K562 (cell line): Measurements from ENCODE around the gene MEIKIN. TPM values are rescaled to one million over a fixed set of nuclear protein-coding genes. Genes with fewer than 3 reads are reported as not detected.

Experiments
- AFF4 ChIP-seq: sonication (generic); formaldehyde crosslinking; IDR thresholded peaks from 2 replicates; pipeline ENCODE4 v1.8.0; 2023; ENCODE audit warnings: mild to moderate bottlenecking, missing genetic modification reagents
- EP300 ChIP-seq: IDR thresholded peaks from 2 replicates; pipeline ENCODE4 v1.6.1; 2012; ENCODE audit warnings: low read length, improper control_type of control experiment
- HEY1 ChIP-seq: fragments of 250-450 bp; sonication (Bioruptor Pico); IDR thresholded peaks from 2 replicates; pipeline ENCODE4 v1.5.0; 2020; ENCODE audit warnings: mild to moderate bottlenecking, moderate library complexity, borderline replicate concordance
- KAT2B ChIP-seq: IDR thresholded peaks from one replicate; pipeline ENCODE4 v1.6.1; 2012; ENCODE audit warnings: low read depth, mild to moderate bottlenecking, control low read depth, inconsistent platforms, low read length, moderate library complexity
- KDM1A ChIP-seq, 2 experiments: fragments of 450-650 bp; IDR thresholded peaks; 2 replicates each; pipeline ENCODE4 v1.6.1; 2016; ENCODE audit warnings: mild to moderate bottlenecking in 2 of 2
- L3MBTL2 ChIP-seq: fragments of 450-650 bp; IDR thresholded peaks from 2 replicates; pipeline ENCODE4 v1.6.1; 2016; ENCODE audit warnings: mild to moderate bottlenecking, moderate library complexity
- MLLT1 ChIP-seq, 2 experiments: fragments of 450-650 bp; IDR thresholded peaks; 2 replicates each; pipeline ENCODE4 v1.6.1; 2016
- SMARCE1 ChIP-seq: fragments of 450-650 bp; IDR thresholded peaks from 2 replicates; pipeline ENCODE4 v1.7.1; 2016; ENCODE audit warnings: mild to moderate bottlenecking
- WHSC1 ChIP-seq: IDR thresholded peaks from one replicate; pipeline ENCODE4 v1.6.1; 2012; ENCODE audit warnings: low read length, control low read depth, inconsistent platforms
- ZNF165 ChIP-seq: fragments of 250-450 bp; sonication (Bioruptor Pico); IDR thresholded peaks from 2 replicates; pipeline ENCODE4 v1.4.0; 2020; ENCODE audit warnings: borderline replicate concordance
- ZNF785 ChIP-seq: fragments of 250-450 bp; sonication (Bioruptor Pico); IDR thresholded peaks from 2 replicates; pipeline ENCODE4 v1.4.0; 2020; ENCODE audit warnings: mild to moderate bottlenecking
- polyA plus RNA-seq, 8 experiments: library from polyadenylated mRNA; depleted of rRNA in 4 of 8; stranded (reverse) in 5 of 8; unstranded in 3 of 8; fragments of >200 nt; fragmentation: Nextera tagmentation in 2 of 8; fragmentation: Illumina TruSeq in 1 of 8; extraction: Ambion mirVana in 2 of 8; extraction: Trizol in 1 of 8; gene quantifications; 2 replicates each; pipeline versions ENCODE4 v1.2.1 to v1.2.3, GENCODE V29; 2011 to 2014; ENCODE audit warnings: inconsistent platforms in 1 of 8, missing spikeins in 1 of 8
- total RNA-seq, 7 experiments: library from RNA; depleted of rRNA in 6 of 7; stranded (reverse); fragments of >200 nt in 6 of 7; fragmentation: Illumina TruSeq in 2 of 7; extraction: Trizol in 2 of 7; gene quantifications; 2 replicates each; pipeline versions ENCODE4 v1.2.1 to v1.2.3, GENCODE V29; 2011 to 2021; ENCODE audit warnings: low replicate concordance in 1 of 7
- TF ChIP-seq, protein P1 (sequence below): fragments of 250-450 bp; sonication (Bioruptor Pico); IDR thresholded peaks from 2 replicates; pipeline ENCODE4 v1.4.0; 2020
- TF ChIP-seq, protein P2 (sequence below): fragments of 450-650 bp; IDR thresholded peaks from 2 replicates; pipeline ENCODE4 v1.7.1; 2018; ENCODE audit warnings: mild to moderate bottlenecking, low read depth; ENCODE audit not compliant: partially characterized antibody
- TF ChIP-seq, protein P3 (sequence below), 2 experiments: fragments of 450-650 bp; conservative IDR thresholded peaks; 2 replicates each; pipeline ENCODE4 v1.6.1; 2017; ENCODE audit warnings: mild to moderate bottlenecking in 2 of 2, moderate library complexity in 2 of 2

Gene MEIKIN
- total and polyA plus RNA-seq, 9 of the 15 experiments (the other 6 are each of a cell fraction or from before 2014, with no cell fraction given), result 0.18 TPM; not detected in 8

DNA sequence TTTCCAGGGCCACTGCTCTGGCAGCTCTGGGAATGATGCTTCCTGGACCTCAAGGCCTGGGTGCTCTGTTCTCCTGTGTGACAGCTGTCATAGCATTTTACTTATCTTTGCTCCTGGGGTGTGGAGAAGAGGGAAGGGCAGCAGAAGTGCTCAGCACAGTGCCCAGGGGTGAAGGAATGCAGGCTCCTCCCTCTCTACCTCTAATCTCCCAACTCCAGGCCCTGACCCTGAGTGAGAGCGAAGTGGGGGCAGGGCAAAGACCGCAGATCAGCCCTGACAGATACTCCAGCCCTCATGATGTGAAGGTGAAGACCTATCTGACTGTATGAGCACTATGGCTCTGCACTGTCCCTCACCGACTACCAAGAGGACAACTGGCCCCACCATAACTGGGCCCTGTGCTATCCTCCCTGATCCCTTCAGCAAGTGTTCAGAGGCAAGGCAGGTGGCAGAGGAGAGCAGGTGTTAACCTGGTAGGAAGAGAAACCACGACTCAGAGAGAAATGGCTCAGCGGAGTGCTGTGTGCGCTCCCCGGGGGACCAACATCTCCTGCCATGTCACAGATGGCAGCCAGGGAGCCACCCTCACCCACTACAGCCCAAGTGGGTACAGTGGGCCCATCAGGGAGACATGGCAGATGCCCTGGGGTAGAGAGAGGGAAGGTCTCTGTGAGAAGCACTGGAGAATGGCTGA is 49.2 kb upstream of the MEIKIN start (continued):
- peak in 1 of 2 experiments; percentile 97; a peak in 2 of 4 replicates for TF ChIP-seq MLLT1 (IDR thresholded peaks at IDR 0.05)
- TF ChIP-seq, protein P1, sequence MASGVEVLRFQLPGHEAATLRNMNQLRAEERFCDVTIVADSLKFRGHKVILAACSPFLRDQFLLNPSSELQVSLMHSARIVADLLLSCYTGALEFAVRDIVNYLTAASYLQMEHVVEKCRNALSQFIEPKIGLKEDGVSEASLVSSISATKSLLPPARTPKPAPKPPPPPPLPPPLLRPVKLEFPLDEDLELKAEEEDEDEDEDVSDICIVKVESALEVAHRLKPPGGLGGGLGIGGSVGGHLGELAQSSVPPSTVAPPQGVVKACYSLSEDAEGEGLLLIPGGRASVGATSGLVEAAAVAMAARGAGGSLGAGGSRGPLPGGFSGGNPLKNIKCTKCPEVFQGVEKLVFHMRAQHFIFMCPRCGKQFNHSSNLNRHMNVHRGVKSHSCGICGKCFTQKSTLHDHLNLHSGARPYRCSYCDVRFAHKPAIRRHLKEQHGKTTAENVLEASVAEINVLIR (CRISPR knock-in tag), result no peak
- TF ChIP-seq AFF4 (CRISPR knock-in tag), result no peak
- peak; percentile 53 for TF ChIP-seq L3MBTL2
- TF ChIP-seq, protein P2, sequence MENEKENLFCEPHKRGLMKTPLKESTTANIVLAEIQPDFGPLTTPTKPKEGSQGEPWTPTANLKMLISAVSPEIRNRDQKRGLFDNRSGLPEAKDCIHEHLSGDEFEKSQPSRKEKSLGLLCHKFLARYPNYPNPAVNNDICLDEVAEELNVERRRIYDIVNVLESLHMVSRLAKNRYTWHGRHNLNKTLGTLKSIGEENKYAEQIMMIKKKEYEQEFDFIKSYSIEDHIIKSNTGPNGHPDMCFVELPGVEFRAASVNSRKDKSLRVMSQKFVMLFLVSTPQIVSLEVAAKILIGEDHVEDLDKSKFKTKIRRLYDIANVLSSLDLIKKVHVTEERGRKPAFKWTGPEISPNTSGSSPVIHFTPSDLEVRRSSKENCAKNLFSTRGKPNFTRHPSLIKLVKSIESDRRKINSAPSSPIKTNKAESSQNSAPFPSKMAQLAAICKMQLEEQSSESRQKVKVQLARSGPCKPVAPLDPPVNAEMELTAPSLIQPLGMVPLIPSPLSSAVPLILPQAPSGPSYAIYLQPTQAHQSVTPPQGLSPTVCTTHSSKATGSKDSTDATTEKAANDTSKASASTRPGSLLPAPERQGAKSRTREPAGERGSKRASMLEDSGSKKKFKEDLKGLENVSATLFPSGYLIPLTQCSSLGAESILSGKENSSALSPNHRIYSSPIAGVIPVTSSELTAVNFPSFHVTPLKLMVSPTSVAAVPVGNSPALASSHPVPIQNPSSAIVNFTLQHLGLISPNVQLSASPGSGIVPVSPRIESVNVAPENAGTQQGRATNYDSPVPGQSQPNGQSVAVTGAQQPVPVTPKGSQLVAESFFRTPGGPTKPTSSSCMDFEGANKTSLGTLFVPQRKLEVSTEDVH, result peak; percentile 20
- TF ChIP-seq EP300, result peak; percentile 95
- TF ChIP-seq HEY1 (CRISPR knock-in tag), result no peak
- TF ChIP-seq ZNF785 (CRISPR knock-in tag), result no peak
- no peak for TF ChIP-seq ZNF165
- TF ChIP-seq WHSC1, result no peak
- TF ChIP-seq SMARCE1, result peak; percentile 91
- no peak for TF ChIP-seq KAT2B
- TF ChIP-seq, protein P3, sequence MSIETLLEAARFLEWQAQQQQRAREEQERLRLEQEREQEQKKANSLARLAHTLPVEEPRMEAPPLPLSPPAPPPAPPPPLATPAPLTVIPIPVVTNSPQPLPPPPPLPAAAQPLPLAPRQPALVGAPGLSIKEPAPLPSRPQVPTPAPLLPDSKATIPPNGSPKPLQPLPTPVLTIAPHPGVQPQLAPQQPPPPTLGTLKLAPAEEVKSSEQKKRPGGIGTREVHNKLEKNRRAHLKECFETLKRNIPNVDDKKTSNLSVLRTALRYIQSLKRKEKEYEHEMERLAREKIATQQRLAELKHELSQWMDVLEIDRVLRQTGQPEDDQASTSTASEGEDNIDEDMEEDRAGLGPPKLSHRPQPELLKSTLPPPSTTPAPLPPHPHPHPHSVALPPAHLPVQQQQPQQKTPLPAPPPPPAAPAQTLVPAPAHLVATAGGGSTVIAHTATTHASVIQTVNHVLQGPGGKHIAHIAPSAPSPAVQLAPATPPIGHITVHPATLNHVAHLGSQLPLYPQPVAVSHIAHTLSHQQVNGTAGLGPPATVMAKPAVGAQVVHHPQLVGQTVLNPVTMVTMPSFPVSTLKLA (conservative IDR thresholded peaks at IDR 0.05), result peak in 1 of 2 experiments; percentile 77; a peak in 2 of 4 replicates
- TF ChIP-seq KDM1A (IDR thresholded peaks at IDR 0.05), result peak; percentile 90 to 95
